GM18502 (cell line): ENCODE data around the gene PSKH1.
"Not testable (repeated sequence)": the region's sequence is repeated elsewhere in the genome, so short reads cannot be mapped to it uniquely, and the experiment has no call there.

Source experiments
- ATAC-seq: cut with Tn5 transposase; IDR thresholded peaks from one replicate; pipeline ENCODE4 v1.9.1; 2021; ENCODE audit warnings: mild to moderate bottlenecking; ENCODE audit not compliant: unreplicated experiment, poor library complexity

PSKH1 gene

DNA sequence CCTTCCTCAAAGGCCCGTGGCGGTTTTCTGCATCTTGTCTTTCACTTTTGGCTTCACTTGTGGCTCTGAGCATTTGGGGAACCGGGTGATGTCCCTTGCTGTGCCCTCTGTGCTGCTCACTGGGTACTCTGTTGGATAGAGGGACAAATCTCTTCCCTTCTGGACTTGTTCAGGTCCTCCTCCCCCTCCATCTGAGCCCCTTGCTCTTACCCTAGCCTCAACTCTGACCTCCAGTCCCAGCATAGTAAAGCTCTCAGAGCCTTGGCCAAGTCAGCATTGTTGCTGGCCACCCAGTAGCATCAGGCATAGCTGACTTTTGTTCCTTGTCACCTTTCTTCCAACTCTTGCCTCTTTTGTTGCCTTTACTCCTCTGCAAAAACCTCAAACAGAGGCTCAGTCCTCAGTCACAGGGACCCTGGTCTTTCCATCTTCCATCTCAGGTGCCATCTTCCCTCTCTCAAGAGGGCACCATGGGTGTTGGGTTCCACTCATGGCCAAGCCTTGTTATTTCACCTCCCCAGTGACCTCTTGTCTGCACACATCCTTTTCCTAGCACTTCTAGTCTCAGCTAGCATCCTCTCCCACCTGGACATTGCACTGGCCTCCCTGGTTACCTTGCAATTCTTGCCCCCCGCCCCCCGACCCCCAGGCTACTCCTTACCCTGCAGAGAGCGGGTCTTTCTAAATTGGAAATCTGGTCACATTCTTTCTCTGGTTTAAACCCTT is 44.0 kb downstream of the PSKH1 start:
- peak; percentile 56 for ATAC-seq

DNA sequence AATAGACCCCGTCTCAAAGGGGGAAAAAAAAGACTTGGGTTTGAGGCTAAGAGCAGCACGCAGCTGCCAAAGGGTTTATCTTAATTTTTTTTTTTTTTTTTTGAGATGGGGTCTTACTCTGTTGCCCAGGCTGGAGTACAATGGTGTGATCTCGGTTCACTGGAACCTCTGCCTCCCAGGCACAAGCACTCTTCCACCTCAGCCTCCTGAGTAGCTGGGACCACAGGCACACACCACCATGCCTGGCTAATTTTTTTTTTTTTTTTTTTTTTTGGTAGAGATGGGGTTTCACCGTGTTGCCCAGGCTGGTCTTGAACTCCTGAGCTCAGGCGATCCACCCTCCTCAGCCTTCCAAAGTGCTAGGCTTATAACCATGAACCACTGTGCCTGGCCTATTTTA is 44.7 kb downstream of the PSKH1 start:
- not testable (repeated sequence) for ATAC-seq

- ATAC-seq, result no peak
Observed at GRCh38 chr16:67939507-67940445, 46.7 kb downstream of the PSKH1 start.

DNA sequence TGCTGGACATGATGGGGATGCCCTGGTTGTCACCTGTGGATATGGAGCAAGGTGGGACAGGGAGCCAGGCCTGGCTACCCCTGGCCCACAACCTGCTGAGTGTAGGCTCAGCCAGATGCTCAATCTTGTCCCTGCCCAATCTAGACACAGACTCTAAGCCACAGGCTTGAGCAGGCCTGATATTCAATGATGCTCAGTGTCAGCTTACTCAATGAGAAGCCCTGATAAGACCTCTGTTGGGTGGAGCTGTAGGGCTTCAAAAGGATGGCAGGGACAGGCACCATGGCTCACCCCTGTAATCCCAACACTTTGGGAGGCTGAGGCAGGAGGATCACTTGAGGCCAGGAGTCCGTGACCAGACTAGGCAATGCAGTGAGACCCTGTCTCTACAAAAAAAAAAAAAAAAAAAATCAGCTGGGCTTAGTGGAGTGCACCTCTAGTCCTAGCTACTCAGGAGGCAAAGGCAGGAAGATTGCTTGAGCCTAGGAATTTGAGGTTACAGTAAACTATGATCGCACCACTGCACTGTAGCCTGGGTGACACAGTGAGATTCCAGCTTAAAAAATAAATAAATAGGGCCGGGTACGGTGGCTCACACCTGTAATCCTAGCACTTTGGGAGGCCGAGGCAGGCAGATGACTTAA is 47.5 kb downstream of the PSKH1 start:
- no peak for ATAC-seq

DNA sequence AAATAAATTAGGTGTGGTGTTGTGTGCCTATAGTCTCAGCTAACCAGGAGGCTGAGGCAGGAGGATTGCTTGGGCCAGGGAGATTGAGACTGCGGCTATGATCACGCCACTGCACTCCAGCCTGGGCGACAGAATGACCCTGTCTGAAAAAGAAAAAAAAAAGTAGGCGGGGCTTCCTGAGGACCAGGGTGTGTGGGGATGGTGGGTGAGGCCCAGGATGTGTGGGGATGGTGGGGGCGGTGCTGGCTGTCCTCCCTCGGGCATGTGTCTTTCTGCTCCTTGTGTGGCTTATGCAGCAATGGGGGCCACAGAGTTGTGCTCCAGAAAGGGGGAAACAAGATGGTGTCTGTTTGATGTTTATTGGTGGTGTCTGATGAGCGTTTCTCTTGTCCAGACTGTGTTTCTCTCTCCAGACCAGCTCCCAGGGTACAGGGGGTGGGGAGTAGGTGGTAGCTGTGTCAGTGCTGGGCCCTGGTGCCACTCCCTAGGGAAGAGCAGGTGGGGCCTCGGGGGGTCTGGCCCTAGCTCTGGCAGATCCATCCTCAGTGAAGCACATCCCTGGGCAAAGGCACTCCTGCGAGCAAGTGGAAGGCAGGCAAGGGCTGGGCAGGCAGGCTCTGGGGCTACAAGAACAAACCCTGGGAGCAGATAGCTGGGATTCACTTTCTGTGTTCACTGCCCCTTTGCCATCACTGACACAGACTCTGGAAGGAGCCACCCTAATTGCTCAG is 48.6 kb downstream of the PSKH1 start:
- no peak for ATAC-seq

- ATAC-seq, result no peak
Observed at GRCh38 chr16:67942200-67942509, 49.1 kb downstream of the PSKH1 start.

GRCh38 chr16:67942510-67943255 is 49.6 kb downstream of the PSKH1 start:
- ATAC-seq, result no peak

- ATAC-seq, result no peak
Observed at GRCh38 chr16:67943256-67943618, 50.2 kb downstream of the PSKH1 start.

- ATAC-seq, result no peak
Observed at GRCh38 chr16:67943619-67944504, 50.8 kb downstream of the PSKH1 start, which contains the start of gene LCAT. Gene LCAT, minus strand, starts transcription at chr16:67944120. Its CDS starts 19 bp downstream, at chr16:67944101.

DNA sequence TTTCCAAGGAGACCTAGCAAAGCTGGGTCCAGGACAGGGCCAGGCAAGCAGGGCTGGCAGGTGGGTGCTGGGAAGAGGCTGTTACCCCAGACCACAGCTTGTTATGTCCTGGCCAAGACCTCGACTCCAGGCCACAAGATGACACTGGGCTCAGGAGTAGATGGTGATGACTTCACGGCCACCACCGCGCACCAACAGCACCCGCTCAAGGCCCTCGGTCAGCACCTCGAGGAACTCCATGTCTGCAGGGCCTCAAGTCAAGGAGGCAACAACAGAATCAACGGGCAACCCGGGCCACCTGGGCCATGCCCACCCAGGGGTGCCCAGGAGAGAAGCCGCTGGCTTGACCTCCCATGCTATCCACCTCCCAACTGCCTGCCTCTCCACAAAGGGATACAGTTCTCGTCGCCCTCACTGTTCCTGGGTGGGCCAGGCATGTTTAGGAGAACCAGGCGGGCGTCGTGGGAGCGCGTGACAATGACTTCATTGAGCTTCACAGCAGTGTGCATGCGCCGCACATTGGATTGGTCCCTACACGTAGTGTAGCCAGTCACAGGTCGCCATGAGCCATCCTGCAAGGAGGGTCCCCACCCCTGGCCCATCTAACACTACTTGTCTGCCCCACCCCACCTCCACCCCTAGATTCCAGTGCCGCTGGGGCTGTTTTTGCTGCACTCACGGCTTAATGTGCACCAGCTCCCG is 51.8 kb downstream of the PSKH1 start:
- ATAC-seq, result no peak

DNA sequence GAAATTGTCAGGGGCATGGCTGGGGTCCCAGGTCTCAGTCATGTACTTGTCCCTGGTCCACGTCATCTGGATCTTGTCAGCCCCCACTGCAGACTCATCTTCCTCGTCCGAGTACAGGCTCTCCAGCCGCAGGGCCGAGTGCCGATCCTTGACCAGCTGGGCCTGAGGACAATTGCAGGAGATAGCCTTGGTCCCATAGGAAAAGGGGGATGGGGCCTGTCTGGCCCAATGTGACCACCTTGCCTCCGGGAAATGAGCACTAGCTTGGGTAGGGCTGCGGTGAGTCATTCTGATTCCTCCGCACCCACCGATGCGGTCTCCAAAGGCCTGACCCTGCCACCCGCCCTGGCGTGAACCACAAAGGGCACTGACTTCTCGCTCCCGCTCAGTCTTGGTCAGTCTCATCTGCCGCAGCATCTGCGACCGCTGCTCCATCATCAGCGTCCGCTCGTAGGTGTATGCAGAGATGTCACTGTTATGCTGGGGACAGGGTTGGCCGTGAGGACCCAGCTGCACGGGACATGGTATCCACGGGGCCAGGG is 52.4 kb downstream of the PSKH1 start:
- no peak for ATAC-seq

DNA sequence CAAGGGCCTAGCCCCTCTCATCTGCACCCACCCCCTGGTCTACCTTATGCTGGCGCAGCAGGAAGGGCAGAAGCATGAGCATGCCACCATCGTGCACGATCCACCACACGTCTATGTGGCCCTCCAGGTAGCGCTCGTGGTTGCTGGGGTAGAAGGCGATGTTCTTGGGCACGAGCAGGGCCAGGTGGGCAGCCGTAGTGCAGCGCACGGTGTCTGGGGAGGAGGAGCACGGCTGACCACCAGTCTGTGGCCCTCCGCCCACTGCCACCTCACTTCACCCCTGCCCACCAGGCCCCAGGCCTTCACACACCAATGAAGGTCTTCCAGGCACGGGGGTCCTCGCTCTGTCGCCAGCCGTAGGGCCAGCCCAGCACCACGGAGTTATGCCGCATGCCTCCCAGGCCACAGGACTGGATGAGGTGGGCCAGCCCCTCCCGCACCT is 53.1 kb downstream of the PSKH1 start:
- ATAC-seq, result no peak

DNA sequence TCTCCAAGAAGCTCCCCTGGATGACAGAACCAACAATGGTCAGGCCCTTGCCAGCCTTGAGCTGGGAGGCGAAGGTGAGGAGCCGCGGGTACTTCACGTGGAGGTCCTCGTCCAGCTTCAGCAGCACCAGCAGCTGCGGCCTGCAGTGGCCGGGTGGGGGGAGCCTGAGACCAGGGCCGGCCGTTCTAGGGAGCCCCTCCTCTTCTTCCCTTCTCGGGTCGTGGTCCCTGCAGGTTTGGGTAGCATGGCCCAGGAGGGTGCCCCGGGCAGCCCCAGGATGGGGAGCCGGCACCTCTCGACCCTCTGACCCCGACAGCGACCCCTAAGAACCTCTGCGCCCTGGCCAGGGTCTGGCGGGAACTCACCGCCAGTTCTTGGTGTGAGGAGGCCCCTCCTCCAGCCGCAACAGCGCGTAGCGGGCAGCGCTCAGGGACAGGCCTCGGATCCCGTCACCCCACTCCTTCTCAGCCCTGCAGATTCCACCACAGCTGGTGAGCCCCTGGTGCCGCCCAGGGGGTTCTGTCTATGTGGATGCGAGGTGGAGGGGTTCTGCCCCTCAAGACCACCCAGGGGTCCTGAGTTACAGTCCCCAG is 54.0 kb downstream of the PSKH1 start:
- ATAC-seq, result no peak

DNA sequence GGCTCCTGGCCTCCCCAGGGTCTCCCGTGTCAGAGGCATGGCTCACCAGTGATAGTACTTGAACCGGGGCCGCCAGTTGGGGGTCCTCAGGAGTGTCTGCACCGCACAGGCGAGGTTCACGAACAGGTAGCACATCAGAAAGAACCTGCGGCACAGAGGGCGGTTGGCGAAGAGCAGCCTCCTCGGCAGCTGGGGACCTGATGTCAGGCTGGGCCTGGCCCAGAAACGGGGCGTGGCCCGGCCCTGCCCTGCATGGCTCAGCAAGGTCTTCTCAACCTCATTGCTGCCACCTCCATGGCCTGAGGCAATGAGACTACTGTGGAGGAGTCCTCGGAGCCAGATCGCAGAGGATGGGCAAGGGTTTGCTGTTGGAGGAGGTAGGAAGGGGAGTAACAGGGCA is 55.0 kb downstream of the PSKH1 start:
- no peak for ATAC-seq

DNA sequence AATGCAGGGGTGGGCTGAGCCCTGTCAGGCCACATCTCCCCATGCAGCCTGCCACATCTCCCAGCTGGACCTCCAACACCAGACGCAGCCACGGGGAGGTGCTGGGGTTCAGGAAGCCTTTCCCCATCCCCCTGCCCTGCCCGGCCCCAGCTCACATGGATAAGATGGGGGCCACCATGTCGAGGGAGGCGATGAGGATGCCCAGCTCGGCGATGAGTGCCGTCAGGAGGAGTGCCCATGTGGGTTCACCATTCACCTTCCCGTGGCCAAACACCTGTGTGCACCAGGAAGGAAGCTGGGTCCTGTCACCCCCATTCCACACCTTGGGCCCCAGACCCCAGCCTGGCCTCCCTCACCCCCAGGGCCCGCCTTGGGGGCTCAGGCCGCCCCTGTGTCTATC is 56.6 kb downstream of the PSKH1 start:
- ATAC-seq, result no peak

GRCh38 chr16:67950335-67950843 is 57.3 kb downstream of the PSKH1 start:
- ATAC-seq, result no peak

- ATAC-seq, result no peak
Observed at GRCh38 chr16:67951485-67951884, 58.4 kb downstream of the PSKH1 start.
